ENCODE measurements around the gene GREM1.

DNA sequence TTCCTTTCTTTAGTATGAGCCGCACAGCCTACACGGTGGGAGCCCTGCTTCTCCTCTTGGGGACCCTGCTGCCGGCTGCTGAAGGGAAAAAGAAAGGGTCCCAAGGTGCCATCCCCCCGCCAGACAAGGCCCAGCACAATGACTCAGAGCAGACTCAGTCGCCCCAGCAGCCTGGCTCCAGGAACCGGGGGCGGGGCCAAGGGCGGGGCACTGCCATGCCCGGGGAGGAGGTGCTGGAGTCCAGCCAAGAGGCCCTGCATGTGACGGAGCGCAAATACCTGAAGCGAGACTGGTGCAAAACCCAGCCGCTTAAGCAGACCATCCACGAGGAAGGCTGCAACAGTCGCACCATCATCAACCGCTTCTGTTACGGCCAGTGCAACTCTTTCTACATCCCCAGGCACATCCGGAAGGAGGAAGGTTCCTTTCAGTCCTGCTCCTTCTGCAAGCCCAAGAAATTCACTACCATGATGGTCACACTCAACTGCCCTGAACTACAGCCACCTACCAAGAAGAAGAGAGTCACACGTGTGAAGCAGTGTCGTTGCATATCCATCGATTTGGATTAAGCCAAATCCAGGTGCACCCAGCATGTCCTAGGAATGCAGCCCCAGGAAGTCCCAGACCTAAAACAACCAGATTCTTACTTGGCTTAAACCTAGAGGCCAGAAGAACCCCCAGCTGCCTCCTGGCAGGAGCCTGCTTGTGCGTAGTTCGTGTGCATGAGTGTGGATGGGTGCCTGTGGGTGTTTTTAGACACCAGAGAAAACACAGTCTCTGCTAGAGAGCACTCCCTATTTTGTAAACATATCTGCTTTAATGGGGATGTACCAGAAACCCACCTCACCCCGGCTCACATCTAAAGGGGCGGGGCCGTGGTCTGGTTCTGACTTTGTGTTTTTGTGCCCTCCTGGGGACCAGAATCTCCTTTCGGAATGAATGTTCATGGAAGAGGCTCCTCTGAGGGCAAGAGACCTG is 13.2 kb downstream of the GREM1 start:
- TF ChIP-seq, protein P1, sequence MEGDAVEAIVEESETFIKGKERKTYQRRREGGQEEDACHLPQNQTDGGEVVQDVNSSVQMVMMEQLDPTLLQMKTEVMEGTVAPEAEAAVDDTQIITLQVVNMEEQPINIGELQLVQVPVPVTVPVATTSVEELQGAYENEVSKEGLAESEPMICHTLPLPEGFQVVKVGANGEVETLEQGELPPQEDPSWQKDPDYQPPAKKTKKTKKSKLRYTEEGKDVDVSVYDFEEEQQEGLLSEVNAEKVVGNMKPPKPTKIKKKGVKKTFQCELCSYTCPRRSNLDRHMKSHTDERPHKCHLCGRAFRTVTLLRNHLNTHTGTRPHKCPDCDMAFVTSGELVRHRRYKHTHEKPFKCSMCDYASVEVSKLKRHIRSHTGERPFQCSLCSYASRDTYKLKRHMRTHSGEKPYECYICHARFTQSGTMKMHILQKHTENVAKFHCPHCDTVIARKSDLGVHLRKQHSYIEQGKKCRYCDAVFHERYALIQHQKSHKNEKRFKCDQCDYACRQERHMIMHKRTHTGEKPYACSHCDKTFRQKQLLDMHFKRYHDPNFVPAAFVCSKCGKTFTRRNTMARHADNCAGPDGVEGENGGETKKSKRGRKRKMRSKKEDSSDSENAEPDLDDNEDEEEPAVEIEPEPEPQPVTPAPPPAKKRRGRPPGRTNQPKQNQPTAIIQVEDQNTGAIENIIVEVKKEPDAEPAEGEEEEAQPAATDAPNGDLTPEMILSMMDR (conservative IDR thresholded peaks at IDR 0.05; ENCODE audit: low read length), result no peak
- no peak for TF ChIP-seq EZH2phosphoT487 (IDR thresholded peaks at IDR 0.05; ENCODE audit: borderline replicate concordance)

Data from Loucy (cell line).